Fibroblast of lung (primary cell): Measurements from ENCODE around the gene SPIB. TPM values are rescaled to one million over a fixed set of nuclear protein-coding genes. Genes with fewer than 3 reads are reported as not detected.
A peak's percentile ranks its signal among the peaks of the same experiment; 100 is the strongest.

Source experiments
- DNase-seq, 2 donors: peaks; one replicate each; pipeline versions ENCODE4 v3.0.0 to v3.0.0-alpha.2; 2010; ENCODE audit warnings: low read depth in 2 of 2
- H2AFZ ChIP-seq: 2 replicates; pipeline ENCODE4 v1.5.1; 2012; ENCODE audit warnings: low read length, control low read depth, inconsistent platforms
- H3K27ac ChIP-seq: 2 replicates; pipeline ENCODE4 v1.5.1; 2011; ENCODE audit warnings: low read length, control low read depth; ENCODE audit not compliant: insufficient read depth
- H3K27me3 ChIP-seq: 2 replicates; pipeline ENCODE4 v1.5.1; 2011; ENCODE audit warnings: mild to moderate bottlenecking, low read length; ENCODE audit not compliant: control insufficient read depth, insufficient read depth
- H3K36me3 ChIP-seq: 2 replicates; pipeline ENCODE4 v1.5.1; 2011; ENCODE audit warnings: low read length; ENCODE audit not compliant: control insufficient read depth, insufficient read depth
- H3K4me1 ChIP-seq: 2 replicates; pipeline ENCODE4 v1.5.1; 2011; ENCODE audit warnings: low read length; ENCODE audit not compliant: control insufficient read depth, insufficient read depth; ENCODE audit errors: extremely low read depth
- H3K4me2 ChIP-seq: 2 replicates; pipeline ENCODE4 v1.5.1; 2011; ENCODE audit warnings: low read length, control low read depth; ENCODE audit not compliant: insufficient read depth; ENCODE audit errors: extremely low read depth
- H3K4me3 ChIP-seq, 4 experiments: fragments of 200-600 bp in 1 of 4; sonication (generic) in 1 of 4; replicated peaks in 1 of 4; 2 replicates each; pipeline ENCODE4 v1.5.1; 2011 to 2016; ENCODE audit warnings: low read length in 4 of 4, low read depth in 3 of 4, mild to moderate bottlenecking in 3 of 4, control low read depth in 2 of 4, inconsistent platforms in 1 of 4, mixed read lengths in 1 of 4; ENCODE audit not compliant: insufficient read depth in 1 of 4; ENCODE audit errors: control extremely low read depth in 1 of 4
- H3K79me2 ChIP-seq: 2 replicates; pipeline ENCODE4 v1.5.1; 2012; ENCODE audit warnings: mild to moderate bottlenecking, low read length, inconsistent platforms; ENCODE audit not compliant: control insufficient read depth, insufficient read depth
- H3K9ac ChIP-seq: 2 replicates; pipeline ENCODE4 v1.5.1; 2011; ENCODE audit warnings: mild to moderate bottlenecking, low read length, control low read depth; ENCODE audit not compliant: insufficient read depth
- H3K9me3 ChIP-seq: 2 replicates; pipeline ENCODE4 v1.5.1; 2012; ENCODE audit warnings: low read depth, low read length; ENCODE audit not compliant: control insufficient read depth, insufficient read depth
- H4K20me1 ChIP-seq: 2 replicates; pipeline ENCODE4 v1.5.1; 2011; ENCODE audit warnings: low read length; ENCODE audit not compliant: control insufficient read depth, insufficient read depth; ENCODE audit errors: extremely low read depth
- EZH2 ChIP-seq: IDR thresholded peaks from 2 replicates; pipeline ENCODE4 v1.5.1; 2012; ENCODE audit warnings: low read length, control low read depth, mild to moderate bottlenecking; ENCODE audit errors: missing control alignments
- polyA plus RNA-seq, 2 donors: library from polyadenylated mRNA; depleted of rRNA in 1 of 2; stranded (reverse) in 1 of 2; unstranded in 1 of 2; fragments of >200 nt; gene quantifications; 2 replicates each; pipeline ENCODE4 v1.2.1, GENCODE V29; 2011 to 2012; ENCODE audit warnings: missing spikeins in 1 of 2
- total RNA-seq: library from RNA; depleted of rRNA; stranded (reverse); fragments of >200 nt; gene quantifications from 2 replicates; pipeline ENCODE4 v1.2.1, GENCODE V29; 2014
- TF ChIP-seq, protein P1 (sequence below), 2 donors: IDR thresholded peaks in 1 of 2; conservative IDR thresholded peaks in 1 of 2; 1 replicate in 1 of 2; 2 replicates in 1 of 2; pipeline ENCODE4 v1.5.1; 2011 to 2012; ENCODE audit warnings: low read length in 2 of 2, control low read depth in 1 of 2, inconsistent platforms in 1 of 2, low read depth in 1 of 2, mild to moderate bottlenecking in 1 of 2

SPIB gene
- total and polyA plus RNA-seq, 2 donors (not counting 1 experiment from before 2014, with no cell fraction given), result not detected

GRCh38 chr19:50458396-50459066 lies 39.8 kb downstream of the SPIB start:
- H3K79me2 ChIP-seq, result no peaks in the 10 kb centered on the region
- H3K4me1 ChIP-seq, result peaks cover 2% of the 10 kb centered on the region
- H3K9me3 ChIP-seq, result no peaks in the 10 kb centered on the region
- H4K20me1 ChIP-seq, result no peaks in the 10 kb centered on the region
- H3K27me3 ChIP-seq, result peaks cover 9% of the 10 kb centered on the region
- no peak overlapping the region for H2AFZ ChIP-seq
- peak in 1 of 2 donors; percentile 5 for DNase-seq
- peak overlapping the region in 1 of 4 experiments; percentile 7 for H3K4me3 ChIP-seq
- no peak overlapping the region for H3K27ac ChIP-seq
- no peaks in the 10 kb centered on the region for H3K36me3 ChIP-seq
- no peak overlapping the region for H3K9ac ChIP-seq
- peak overlapping the region; percentile 25 for H3K4me2 ChIP-seq
- TF ChIP-seq EZH2, result no peak
- TF ChIP-seq, protein P1, sequence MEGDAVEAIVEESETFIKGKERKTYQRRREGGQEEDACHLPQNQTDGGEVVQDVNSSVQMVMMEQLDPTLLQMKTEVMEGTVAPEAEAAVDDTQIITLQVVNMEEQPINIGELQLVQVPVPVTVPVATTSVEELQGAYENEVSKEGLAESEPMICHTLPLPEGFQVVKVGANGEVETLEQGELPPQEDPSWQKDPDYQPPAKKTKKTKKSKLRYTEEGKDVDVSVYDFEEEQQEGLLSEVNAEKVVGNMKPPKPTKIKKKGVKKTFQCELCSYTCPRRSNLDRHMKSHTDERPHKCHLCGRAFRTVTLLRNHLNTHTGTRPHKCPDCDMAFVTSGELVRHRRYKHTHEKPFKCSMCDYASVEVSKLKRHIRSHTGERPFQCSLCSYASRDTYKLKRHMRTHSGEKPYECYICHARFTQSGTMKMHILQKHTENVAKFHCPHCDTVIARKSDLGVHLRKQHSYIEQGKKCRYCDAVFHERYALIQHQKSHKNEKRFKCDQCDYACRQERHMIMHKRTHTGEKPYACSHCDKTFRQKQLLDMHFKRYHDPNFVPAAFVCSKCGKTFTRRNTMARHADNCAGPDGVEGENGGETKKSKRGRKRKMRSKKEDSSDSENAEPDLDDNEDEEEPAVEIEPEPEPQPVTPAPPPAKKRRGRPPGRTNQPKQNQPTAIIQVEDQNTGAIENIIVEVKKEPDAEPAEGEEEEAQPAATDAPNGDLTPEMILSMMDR (conservative IDR thresholded peaks at IDR 0.05 in 1 of 2, IDR thresholded peaks at IDR 0.05 in 1 of 2; ENCODE audit: low read depth in 1 of 2, low read length in 2 of 2), result no peak

DNA sequence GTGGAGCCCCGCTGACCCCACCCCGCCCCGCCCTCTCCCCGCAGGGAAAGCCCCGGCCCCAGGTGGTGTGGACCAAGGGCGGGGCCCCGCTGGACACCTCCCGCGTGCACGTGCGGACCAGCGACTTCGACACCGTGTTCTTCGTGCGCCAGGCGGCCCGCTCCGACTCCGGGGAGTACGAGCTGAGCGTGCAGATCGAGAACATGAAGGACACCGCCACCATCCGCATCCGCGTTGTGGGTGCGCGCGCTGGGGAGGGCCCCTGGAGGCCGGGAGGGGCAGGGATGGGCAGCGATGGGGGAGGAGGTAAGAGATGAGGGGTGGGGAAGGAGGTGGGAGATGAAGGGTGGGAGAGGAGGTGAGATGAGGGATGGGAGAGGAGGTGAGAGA lies 40.3 kb downstream of the SPIB start:
- TF ChIP-seq, protein P1 (conservative IDR thresholded peaks at IDR 0.05 in 1 of 2, IDR thresholded peaks at IDR 0.05 in 1 of 2; ENCODE audit: low read depth in 1 of 2, low read length in 2 of 2), result no peak
- no peak for TF ChIP-seq EZH2
- Histone ChIP-seq H3K36me3 (no peaks in the 10 kb centered on the region), H3K27me3 (peaks cover 9% of the 10 kb centered on the region), H4K20me1 (no peaks in the 10 kb centered on the region), H3K9me3 (no peaks in the 10 kb centered on the region), H2AFZ (no peak overlapping the region), H3K4me3 (no peak overlapping the region), H3K27ac (no peak overlapping the region), H3K4me2 (no peak overlapping the region), H3K9ac (no peak overlapping the region), H3K4me1 (peaks cover 2% of the 10 kb centered on the region), H3K79me2 (no peaks in the 10 kb centered on the region)
- DNase-seq, result no peak

- Histone ChIP-seq H3K4me1 (peaks cover 2% of the 10 kb centered on the region), H3K79me2 (no peaks in the 10 kb centered on the region), H3K36me3 (no peaks in the 10 kb centered on the region), H3K9ac (no peak overlapping the region), H2AFZ (no peak overlapping the region), H3K4me2 (no peak overlapping the region), H3K9me3 (no peaks in the 10 kb centered on the region), H3K4me3 (no peak overlapping the region), H4K20me1 (no peaks in the 10 kb centered on the region), H3K27ac (no peak overlapping the region), H3K27me3 (peaks cover 9% of the 10 kb centered on the region)
- no peak for DNase-seq
- TF ChIP-seq, protein P1 (conservative IDR thresholded peaks at IDR 0.05 in 1 of 2, IDR thresholded peaks at IDR 0.05 in 1 of 2; ENCODE audit: low read depth in 1 of 2, low read length in 2 of 2), result no peak
- TF ChIP-seq EZH2, result no peak
Measured at GRCh38 chr19:50459638-50460037, 40.9 kb downstream of the SPIB start.
